Measurements from ENCODE around the gene SESN1. TPM values are rescaled to one million over a fixed set of nuclear protein-coding genes. Genes with fewer than 3 reads are reported as not detected.
A peak's percentile ranks its signal among the peaks of the same experiment; 100 is the strongest.

Gene SESN1
- total RNA-seq, 1 donor from 2014 or later: 40.8 TPM

GRCh38 chr6:108944707-108945680 is 149.7 kb downstream of the SESN1 start:
- Histone ChIP-seq H3K4me2 (no peak overlapping the region), H2AFZ (replicated peaks) (no peak overlapping the region), H3F3A (ENCODE audit: low read depth) (no peaks in the 10 kb centered on the region), H4K20me1 (ENCODE audit: low read depth) (no peaks in the 10 kb centered on the region), H3K36me3 (no peaks in the 10 kb centered on the region), H3K4me1 (no peaks in the 10 kb centered on the region), H3K27me3 (no peaks in the 10 kb centered on the region), H3K27ac (no peak overlapping the region), H3K9me3 (ENCODE audit: low read depth) (no peaks in the 10 kb centered on the region), H3K9ac (no peak overlapping the region), H3K79me2 (ENCODE audit: low read depth) (no peaks in the 10 kb centered on the region), H3K4me3 (no peak overlapping the region)
- TF ChIP-seq CTCF (IDR thresholded peaks at IDR 0.05): no peak
- no peak for TF ChIP-seq EZH2 (IDR thresholded peaks at IDR 0.05)
- no peak for TF ChIP-seq EZH2phosphoT487 (IDR thresholded peaks at IDR 0.05)
- Mint-ChIP-seq H3K36me3 (no peaks in the 10 kb centered on the region), H3K27ac (peak overlapping the region; percentile 44), H3K9me3 (no peaks in the 10 kb centered on the region), H3K4me3 (no peak overlapping the region), H3K27me3 (ENCODE audit: insufficient read depth, low read depth) (peaks cover 3% of the 10 kb centered on the region), H3K4me1 (peaks cover 31% of the 10 kb centered on the region)
- DNase-seq (ENCODE audit: low spot score): no peak

GRCh38 chr6:108944071-108944470 is 150.6 kb downstream of the SESN1 start:
- H3K4me2 ChIP-seq: no peak overlapping the region
- TF ChIP-seq EZH2 (IDR thresholded peaks at IDR 0.05) (no peak), EZH2phosphoT487 (IDR thresholded peaks at IDR 0.05) (no peak), CTCF (IDR thresholded peaks at IDR 0.05) (no peak)
- H4K20me1 ChIP-seq (ENCODE audit: low read depth): no peaks in the 10 kb centered on the region
- no peaks in the 10 kb centered on the region for H3K79me2 ChIP-seq (ENCODE audit: low read depth)
- H3K36me3 ChIP-seq: no peaks in the 10 kb centered on the region
- H3K27ac Mint-ChIP-seq: peak overlapping the region; percentile 40
- peaks cover 2% of the 10 kb centered on the region for H3K36me3 Mint-ChIP-seq
- H3K27me3 ChIP-seq: no peaks in the 10 kb centered on the region
- H3K4me1 ChIP-seq: no peaks in the 10 kb centered on the region
- H2AFZ ChIP-seq (replicated peaks): no peak overlapping the region
- H3F3A ChIP-seq (ENCODE audit: low read depth): no peaks in the 10 kb centered on the region
- H3K4me3 Mint-ChIP-seq: no peak overlapping the region
- H3K27me3 Mint-ChIP-seq (ENCODE audit: insufficient read depth, low read depth): peaks cover 3% of the 10 kb centered on the region
- peaks cover 31% of the 10 kb centered on the region for H3K4me1 Mint-ChIP-seq
- H3K27ac ChIP-seq: no peak overlapping the region
- no peak overlapping the region for H3K4me3 ChIP-seq
- no peak for DNase-seq (ENCODE audit: low spot score)
- no peaks in the 10 kb centered on the region for H3K9me3 Mint-ChIP-seq
- H3K9ac ChIP-seq: no peak overlapping the region
- H3K9me3 ChIP-seq (ENCODE audit: low read depth): no peaks in the 10 kb centered on the region

- no peaks in the 10 kb centered on the region for H3K36me3 ChIP-seq
- H3K79me2 ChIP-seq (ENCODE audit: low read depth): no peaks in the 10 kb centered on the region
- H3K9me3 Mint-ChIP-seq: no peaks in the 10 kb centered on the region
- no peak overlapping the region for H3K27ac ChIP-seq
- H3K4me3 ChIP-seq: no peak overlapping the region
- peaks cover 3% of the 10 kb centered on the region for H3K27me3 Mint-ChIP-seq (ENCODE audit: insufficient read depth, low read depth)
- no peaks in the 10 kb centered on the region for H3K4me1 ChIP-seq
- no peaks in the 10 kb centered on the region for H3K27me3 ChIP-seq
- DNase-seq (ENCODE audit: low spot score): no peak
- H3F3A ChIP-seq (ENCODE audit: low read depth): no peaks in the 10 kb centered on the region
- H4K20me1 ChIP-seq (ENCODE audit: low read depth): no peaks in the 10 kb centered on the region
- TF ChIP-seq EZH2phosphoT487 (IDR thresholded peaks at IDR 0.05) (no peak), EZH2 (IDR thresholded peaks at IDR 0.05) (no peak), CTCF (IDR thresholded peaks at IDR 0.05) (no peak)
- no peak overlapping the region for H3K9ac ChIP-seq
- H2AFZ ChIP-seq (replicated peaks): no peak overlapping the region
- peaks cover 31% of the 10 kb centered on the region for H3K4me1 Mint-ChIP-seq
- peaks cover 2% of the 10 kb centered on the region for H3K36me3 Mint-ChIP-seq
- no peak overlapping the region for H3K4me3 Mint-ChIP-seq
- no peaks in the 10 kb centered on the region for H3K9me3 ChIP-seq (ENCODE audit: low read depth)
- H3K27ac Mint-ChIP-seq: no peak overlapping the region
- no peak overlapping the region for H3K4me2 ChIP-seq
Measured at GRCh38 chr6:108942556-108943492, 151.8 kb downstream of the SESN1 start.

Measured in neural progenitor cell (in vitro differentiated cells).